GM15510 (cell line): ENCODE measurements around the gene ZMYND8.

Experiments used
- POLR2A ChIP-seq: IDR thresholded peaks from 3 replicates; pipeline ENCODE4 v1.6.1; 2011; ENCODE audit warnings: borderline replicate concordance; ENCODE audit not compliant: insufficient read length; ENCODE audit errors: extremely low read depth

ZMYND8 gene

GRCh38 chr20:47290666-47291430, 65.7 kb downstream of the ZMYND8 start:
- no peak for TF ChIP-seq POLR2A

- no peak for TF ChIP-seq POLR2A
Measured at GRCh38 chr20:47290008-47290407, 66.5 kb downstream of the ZMYND8 start.

GRCh38 chr20:47289096-47289495, 67.4 kb downstream of the ZMYND8 start:
- no peak for TF ChIP-seq POLR2A

- TF ChIP-seq POLR2A, result no peak
Measured at GRCh38 chr20:47287609-47288144, 68.8 kb downstream of the ZMYND8 start.

GRCh38 chr20:47286681-47287080, 69.8 kb downstream of the ZMYND8 start:
- no peak for TF ChIP-seq POLR2A

- no peak for TF ChIP-seq POLR2A
Measured at GRCh38 chr20:47285189-47285588, 71.3 kb downstream of the ZMYND8 start.

GRCh38 chr20:47284373-47284772, 72.1 kb downstream of the ZMYND8 start:
- no peak for TF ChIP-seq POLR2A

- TF ChIP-seq POLR2A, result no peak
Measured at GRCh38 chr20:47283411-47283810, 73.1 kb downstream of the ZMYND8 start.

- no peak for TF ChIP-seq POLR2A
Measured at GRCh38 chr20:47282864-47283263, 73.6 kb downstream of the ZMYND8 start.

GRCh38 chr20:47281376-47281775, 75.1 kb downstream of the ZMYND8 start:
- TF ChIP-seq POLR2A, result no peak

- TF ChIP-seq POLR2A, result no peak
Measured at GRCh38 chr20:47280668-47281067, 75.8 kb downstream of the ZMYND8 start.

GRCh38 chr20:47280228-47280627, 76.3 kb downstream of the ZMYND8 start:
- no peak for TF ChIP-seq POLR2A

GRCh38 chr20:47278907-47279348, 77.6 kb downstream of the ZMYND8 start:
- no peak for TF ChIP-seq POLR2A

- no peak for TF ChIP-seq POLR2A
Measured at GRCh38 chr20:47276851-47277534, 79.5 kb downstream of the ZMYND8 start.

- no peak for TF ChIP-seq POLR2A
Measured at GRCh38 chr20:47276251-47276650, 80.2 kb downstream of the ZMYND8 start.

- TF ChIP-seq POLR2A, result no peak
Measured at GRCh38 chr20:47275548-47275947, 81.0 kb downstream of the ZMYND8 start.
